IPS-20b (cell line): ENCODE data around the gene CCDC81.

Experiments used
- H3K27ac ChIP-seq: one replicate; pipeline ENCODE4 v1.5.1; 2013; ENCODE audit warnings: low read length
- H3K27me3 ChIP-seq: 2 replicates; pipeline ENCODE4 v1.6.1; 2013; ENCODE audit warnings: mild to moderate bottlenecking, low read length, inconsistent platforms; ENCODE audit not compliant: insufficient read depth
- H3K36me3 ChIP-seq: 2 replicates; pipeline ENCODE4 v1.6.1; 2013; ENCODE audit warnings: low read depth, mild to moderate bottlenecking, inconsistent platforms, low read length, moderate library complexity; ENCODE audit not compliant: insufficient read depth
- H3K4me1 ChIP-seq: 2 replicates; pipeline ENCODE4 v1.6.1; 2013; ENCODE audit warnings: mild to moderate bottlenecking, control low read depth, inconsistent platforms, low read length, moderate library complexity; ENCODE audit not compliant: insufficient read depth
- H3K4me3 ChIP-seq: 2 replicates; pipeline ENCODE4 v1.5.1; 2013; ENCODE audit warnings: mild to moderate bottlenecking, low read length, inconsistent platforms
- H3K9ac ChIP-seq: 2 replicates; pipeline ENCODE4 v1.6.1; 2013; ENCODE audit warnings: low read depth, mild to moderate bottlenecking, inconsistent platforms, low read length, moderate library complexity
- H3K9me3 ChIP-seq: 2 replicates; pipeline ENCODE4 v1.6.1; 2013; ENCODE audit warnings: mild to moderate bottlenecking, low read depth, low read length, inconsistent platforms; ENCODE audit not compliant: insufficient read depth

Gene CCDC81

DNA sequence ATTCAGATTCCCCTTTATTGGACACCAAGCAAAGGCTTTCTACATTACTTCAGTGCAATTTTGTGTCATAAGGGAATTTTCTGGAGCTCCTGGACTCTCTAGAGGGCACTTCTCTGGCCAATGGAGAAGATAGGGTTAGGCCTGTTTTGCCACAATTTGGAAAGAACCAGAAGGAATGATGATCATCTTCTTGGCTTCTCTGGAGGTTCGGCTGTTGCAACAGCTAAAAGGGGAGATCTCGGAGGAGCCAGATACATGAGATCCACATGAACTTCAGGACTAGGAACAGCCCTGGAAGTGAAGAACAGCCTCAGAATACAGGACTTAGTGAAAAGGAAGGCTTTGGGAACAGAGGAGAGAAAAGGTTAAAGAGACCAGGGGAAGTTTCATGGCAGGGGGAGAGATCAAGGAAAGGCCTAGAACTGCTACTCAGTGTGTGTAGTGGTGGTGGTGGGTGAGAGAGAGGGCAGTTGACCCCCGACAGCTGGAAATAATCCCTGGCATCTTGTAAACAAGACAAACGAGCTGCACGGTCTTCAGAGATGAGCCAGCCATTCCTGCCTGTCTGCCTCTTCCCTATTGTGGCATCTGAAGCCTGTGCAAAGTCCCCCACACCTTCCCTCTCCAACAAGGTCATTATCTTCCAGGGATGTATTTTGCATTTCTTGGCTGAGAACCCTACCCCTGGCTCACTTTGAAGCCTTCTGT lies 83.8 kb downstream of the CCDC81 start:
- Histone ChIP-seq H3K36me3 (no peaks in the 10 kb centered on the region), H3K9me3 (no peaks in the 10 kb centered on the region), H3K4me1 (peaks cover 6% of the 10 kb centered on the region), H3K4me3 (no peak overlapping the region), H3K9ac (no peak overlapping the region), H3K27ac (no peak overlapping the region), H3K27me3 (no peaks in the 10 kb centered on the region)

DNA sequence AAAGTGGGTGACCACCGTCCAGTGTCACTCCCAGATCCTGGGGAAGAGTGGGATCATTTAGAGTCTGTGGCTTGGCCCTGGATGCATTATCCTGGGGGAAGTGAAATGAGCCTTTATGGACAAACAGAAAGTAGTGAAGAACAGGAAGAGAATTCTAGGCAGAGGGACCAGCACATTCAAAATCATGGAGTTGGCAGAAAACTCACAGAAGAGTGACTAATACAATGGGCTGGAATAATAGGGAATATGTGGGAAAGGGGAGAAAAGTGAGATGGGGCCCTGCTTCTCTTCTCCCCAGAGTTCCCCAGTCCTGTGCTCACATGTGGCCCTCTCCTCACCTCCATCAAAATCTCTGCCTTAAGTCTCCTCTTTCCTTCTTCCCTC lies 84.3 kb downstream of the CCDC81 start:
- Histone ChIP-seq H3K4me3 (no peak overlapping the region), H3K9ac (no peak overlapping the region), H3K27ac (no peak overlapping the region), H3K36me3 (no peaks in the 10 kb centered on the region), H3K27me3 (no peaks in the 10 kb centered on the region), H3K9me3 (no peaks in the 10 kb centered on the region), H3K4me1 (peaks cover 6% of the 10 kb centered on the region)

DNA sequence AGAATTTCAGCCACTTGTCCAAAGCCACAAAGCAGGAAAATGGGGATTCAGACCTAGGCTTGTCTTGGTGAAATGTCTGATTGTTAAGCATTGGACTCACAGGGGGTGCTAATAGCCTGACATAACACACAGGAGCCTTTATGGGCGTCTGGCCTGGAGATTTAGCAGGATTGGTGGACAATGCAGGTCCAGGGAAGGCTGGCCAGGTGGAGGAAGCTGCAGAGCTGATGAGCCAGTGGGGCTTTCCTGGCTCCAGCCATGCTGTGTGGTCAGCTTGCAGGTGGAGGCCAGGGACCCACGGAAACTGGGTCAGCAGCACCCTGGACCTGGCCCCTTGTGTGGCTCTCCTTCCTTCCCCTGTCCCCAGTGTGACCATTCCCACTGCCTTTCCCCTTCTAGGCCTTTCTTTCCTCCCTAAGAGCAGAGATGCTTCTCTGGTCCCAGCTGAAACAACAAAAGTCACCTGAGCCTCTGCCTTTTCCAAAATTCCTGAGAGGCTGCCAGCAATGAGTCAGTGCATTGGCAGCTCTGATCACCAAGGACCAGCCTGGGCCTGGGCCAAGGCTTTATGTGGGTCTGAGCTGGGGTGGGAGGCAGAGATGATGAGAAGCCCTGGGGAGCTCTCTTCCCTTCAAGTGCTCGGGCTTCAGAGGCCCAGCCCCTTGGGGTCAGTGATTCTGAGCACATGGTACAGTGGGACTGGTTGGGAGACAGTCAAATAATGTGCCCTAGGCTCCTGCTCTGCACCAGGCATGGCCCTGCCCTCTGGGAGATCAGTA lies 85.2 kb downstream of the CCDC81 start:
- no peak overlapping the region for H3K9ac ChIP-seq
- H3K4me3 ChIP-seq, result no peak overlapping the region
- peaks cover 6% of the 10 kb centered on the region for H3K4me1 ChIP-seq
- no peak overlapping the region for H3K27ac ChIP-seq
- H3K36me3 ChIP-seq, result no peaks in the 10 kb centered on the region
- H3K9me3 ChIP-seq, result no peaks in the 10 kb centered on the region
- H3K27me3 ChIP-seq, result no peaks in the 10 kb centered on the region

DNA sequence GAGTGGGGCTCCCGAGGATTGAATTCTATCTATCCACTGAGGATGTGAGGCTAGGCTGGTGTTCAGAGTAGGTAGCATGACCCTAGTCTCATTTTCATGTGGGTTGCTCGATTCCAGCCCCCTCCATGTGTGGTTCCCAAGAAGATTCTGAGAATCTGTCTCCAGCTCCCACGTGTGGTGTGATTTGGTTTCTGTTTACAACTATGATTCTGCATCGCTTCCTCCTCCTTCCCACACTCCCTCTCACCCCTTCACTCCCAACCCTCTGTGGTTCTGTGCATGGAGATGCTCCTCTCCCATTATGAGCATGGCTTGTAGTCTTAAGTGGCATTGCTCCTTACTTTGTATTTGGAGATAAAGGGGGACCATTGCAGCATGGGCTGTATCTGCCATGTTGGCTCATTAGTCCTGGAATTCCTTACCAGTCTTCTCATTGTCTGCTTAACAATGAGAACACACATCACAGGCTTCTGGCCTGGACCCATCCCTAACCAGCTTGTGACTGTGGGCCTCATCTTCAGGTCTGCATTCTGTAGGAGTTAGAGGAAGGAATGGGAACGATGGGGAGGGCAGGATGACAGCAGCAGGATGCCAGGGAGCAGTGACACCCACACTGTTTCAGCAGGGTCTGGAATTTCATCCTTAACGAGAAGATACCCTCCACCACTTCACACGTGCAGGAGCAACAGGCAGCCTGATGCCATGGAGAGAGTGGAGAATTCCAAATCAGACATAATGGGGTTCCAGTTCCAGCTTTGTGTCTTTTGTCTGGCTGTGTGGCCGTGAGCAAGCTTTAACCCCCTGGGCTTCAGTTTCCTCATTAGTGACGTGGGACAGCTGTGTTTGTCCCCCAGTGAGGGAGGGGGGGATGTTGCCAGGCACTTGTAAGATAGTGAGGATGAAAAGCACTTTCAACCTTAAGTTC lies 86.0 kb downstream of the CCDC81 start:
- peaks cover 6% of the 10 kb centered on the region for H3K4me1 ChIP-seq
- H3K9me3 ChIP-seq, result no peaks in the 10 kb centered on the region
- no peaks in the 10 kb centered on the region for H3K27me3 ChIP-seq
- H3K9ac ChIP-seq, result no peak overlapping the region
- no peaks in the 10 kb centered on the region for H3K36me3 ChIP-seq
- no peak overlapping the region for H3K4me3 ChIP-seq
- H3K27ac ChIP-seq, result no peak overlapping the region

DNA sequence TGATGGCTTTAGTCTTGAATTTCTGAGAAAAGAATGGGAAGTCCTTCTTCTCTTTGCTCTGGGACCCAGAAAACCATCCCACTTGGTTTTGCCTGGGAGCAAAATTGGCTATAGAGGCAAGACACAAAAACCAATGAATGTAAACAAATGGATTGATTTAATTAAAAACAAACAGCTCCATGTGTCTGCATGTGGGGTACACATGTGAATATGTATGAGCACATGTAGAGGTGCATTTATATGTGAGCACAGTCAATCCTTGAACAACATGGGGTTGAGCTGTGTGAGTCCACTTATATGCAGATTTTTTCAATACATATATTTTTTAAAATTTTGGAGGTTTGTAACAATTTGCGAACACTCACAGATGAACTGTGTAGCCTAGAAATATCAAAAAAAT lies 87.2 kb downstream of the CCDC81 start:
- Histone ChIP-seq H3K9ac (no peak overlapping the region), H3K27me3 (no peaks in the 10 kb centered on the region), H3K4me3 (no peak overlapping the region), H3K36me3 (no peaks in the 10 kb centered on the region), H3K9me3 (no peaks in the 10 kb centered on the region), H3K4me1 (no peaks in the 10 kb centered on the region), H3K27ac (no peak overlapping the region)

DNA sequence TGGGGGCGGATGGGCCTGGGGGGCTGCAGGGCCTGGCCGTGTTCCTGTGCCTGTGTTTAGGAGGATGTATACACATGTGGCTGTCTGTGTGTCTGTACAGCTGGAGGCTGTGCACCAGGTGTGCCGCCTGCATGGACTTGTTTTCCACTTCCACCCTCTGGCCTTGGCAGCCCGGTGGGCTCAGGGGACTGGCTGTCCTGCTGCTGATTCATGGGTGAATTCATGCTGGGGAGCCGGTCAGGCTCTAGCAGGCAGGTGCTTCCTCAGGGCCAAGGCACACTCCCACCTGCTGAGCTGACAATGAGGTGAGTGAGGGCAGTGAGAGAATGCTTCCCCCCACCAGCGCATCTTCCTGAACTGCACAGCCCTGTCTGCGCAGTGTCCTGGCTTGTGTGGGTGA lies 88.4 kb downstream of the CCDC81 start:
- Histone ChIP-seq H3K27ac (no peak overlapping the region), H3K4me1 (no peaks in the 10 kb centered on the region), H3K36me3 (no peaks in the 10 kb centered on the region), H3K4me3 (no peak overlapping the region), H3K9me3 (no peaks in the 10 kb centered on the region), H3K27me3 (no peaks in the 10 kb centered on the region), H3K9ac (no peak overlapping the region)

DNA sequence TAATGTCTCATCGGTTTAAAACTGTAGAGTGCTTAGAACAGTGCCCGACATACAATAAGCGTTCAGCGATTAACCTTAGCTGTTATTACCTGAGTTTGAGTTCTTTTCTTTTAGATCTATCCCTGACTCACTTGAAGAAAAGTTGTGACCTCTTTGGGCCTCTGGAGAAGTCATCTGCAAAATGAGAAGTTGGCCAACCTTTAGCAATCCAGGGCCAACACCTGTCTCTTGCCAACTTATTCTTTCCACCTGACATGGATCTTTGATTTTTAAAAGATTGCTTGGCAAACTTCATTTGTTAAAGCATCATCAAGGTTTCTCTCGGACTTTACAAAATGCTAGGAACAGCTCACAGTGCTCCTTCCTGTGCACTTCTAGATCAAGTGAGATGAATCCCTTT lies 89.3 kb downstream of the CCDC81 start:
- H3K9me3 ChIP-seq, result no peaks in the 10 kb centered on the region

DNA sequence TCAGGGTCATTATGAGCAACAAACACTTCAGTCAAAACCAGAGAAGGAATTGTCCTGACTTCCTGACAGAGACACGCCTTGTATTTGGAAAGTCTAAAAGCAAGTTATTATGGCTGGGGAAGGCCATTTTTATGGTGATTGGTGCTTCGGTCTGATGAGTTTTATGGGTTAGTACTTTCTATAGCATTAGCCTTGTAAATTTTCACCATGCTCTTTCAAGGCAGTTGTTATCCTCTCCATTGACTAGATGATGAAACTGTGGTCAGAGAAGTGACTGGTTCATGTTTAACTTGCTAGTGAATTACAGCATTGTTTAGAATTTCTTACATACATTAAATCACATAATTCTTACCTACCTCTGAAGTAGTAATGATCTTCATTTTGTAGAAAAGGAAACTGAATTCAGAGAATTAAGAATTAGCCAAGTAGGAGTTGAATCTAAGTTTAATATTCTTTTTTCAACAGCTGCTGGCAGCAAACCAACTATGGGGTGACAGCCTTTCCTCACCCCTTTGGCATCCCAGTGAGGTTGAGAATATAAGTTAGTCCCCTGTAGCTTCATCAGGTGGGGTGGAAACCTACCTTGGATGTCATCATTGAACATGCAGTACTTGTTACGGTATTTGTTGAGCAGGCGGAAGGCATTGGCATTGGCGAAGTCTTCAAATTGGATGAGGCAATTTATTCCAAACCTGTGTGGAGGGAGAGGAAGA lies 90.0 kb downstream of the CCDC81 start:
- no peaks in the 10 kb centered on the region for H3K9me3 ChIP-seq
- no peaks in the 10 kb centered on the region for H3K36me3 ChIP-seq
- H3K4me1 ChIP-seq, result no peaks in the 10 kb centered on the region
- no peak overlapping the region for H3K4me3 ChIP-seq
- no peaks in the 10 kb centered on the region for H3K27me3 ChIP-seq
- no peak overlapping the region for H3K27ac ChIP-seq
- H3K9ac ChIP-seq, result no peak overlapping the region

More for the DNA sequence above, 89.3 kb downstream of the CCDC81 start:
- Histone ChIP-seq H3K9ac (no peak overlapping the region), H3K27ac (no peak overlapping the region), H3K27me3 (no peaks in the 10 kb centered on the region), H3K4me3 (no peak overlapping the region), H3K36me3 (no peaks in the 10 kb centered on the region), H3K4me1 (no peaks in the 10 kb centered on the region)

DNA sequence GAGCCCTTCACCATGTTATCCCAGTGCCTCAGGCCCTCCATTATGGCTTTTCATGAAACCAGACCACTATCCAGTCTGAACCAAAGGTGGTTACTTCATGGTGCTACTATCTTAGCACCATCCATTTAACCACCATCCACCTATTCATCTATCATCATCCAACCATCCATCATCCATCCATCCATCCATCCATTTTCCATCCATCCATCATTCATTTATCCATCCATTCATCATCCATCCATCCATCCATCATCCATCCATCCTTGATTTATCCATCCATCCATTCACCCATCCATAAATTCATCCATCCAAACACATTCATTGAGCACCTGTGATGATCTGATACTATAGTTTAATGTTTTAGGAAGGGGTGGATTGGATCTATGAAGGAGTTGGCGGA lies 93.5 kb downstream of the CCDC81 start:
- Histone ChIP-seq H3K27me3 (no peaks in the 10 kb centered on the region), H3K4me1 (no peaks in the 10 kb centered on the region), H3K9ac (no peak overlapping the region), H3K4me3 (no peak overlapping the region), H3K9me3 (no peaks in the 10 kb centered on the region), H3K36me3 (no peaks in the 10 kb centered on the region), H3K27ac (no peak overlapping the region)

DNA sequence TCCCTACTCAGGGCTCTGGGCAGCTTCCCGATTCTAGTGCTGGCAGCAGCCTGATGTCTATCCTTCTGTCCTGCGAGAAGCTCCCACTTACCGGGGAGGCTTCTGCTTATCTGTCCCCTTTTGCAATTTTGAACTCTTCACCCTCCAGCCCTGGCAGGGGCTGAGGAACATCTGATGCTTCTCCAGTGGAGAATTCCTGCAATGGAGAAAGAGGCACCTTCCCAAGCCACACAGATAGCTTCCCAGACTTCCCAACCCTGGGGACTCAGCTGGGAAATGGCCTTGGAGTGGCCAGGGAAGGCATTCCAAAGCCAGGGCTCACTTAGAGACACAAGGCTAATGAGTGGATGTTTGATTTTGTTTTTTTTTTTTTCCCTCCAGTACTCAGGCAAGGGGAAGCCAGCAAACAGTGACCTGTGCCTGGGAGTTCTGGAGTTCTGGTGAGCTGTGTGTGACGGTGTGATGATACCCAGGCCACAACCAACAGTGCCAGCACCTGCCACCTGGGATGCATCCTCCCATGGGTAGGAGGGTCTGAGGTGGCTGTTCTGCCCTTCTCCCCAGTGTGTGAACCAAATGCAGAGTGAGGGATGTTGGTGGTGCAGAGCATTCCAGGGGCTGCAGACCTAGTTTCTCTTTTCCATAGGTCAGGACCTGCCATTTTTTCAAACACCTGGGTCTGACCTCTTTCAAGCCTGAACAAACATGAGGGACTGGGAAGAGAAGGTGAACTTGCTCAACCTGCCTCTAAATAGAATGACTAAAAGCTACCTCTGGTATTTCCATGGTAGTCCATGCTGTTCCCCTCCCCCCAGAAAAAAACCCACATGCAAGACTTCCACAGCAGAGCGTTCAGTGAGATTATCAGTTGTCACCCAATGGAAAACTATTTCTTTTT lies 95.1 kb downstream of the CCDC81 start:
- no peaks in the 10 kb centered on the region for H3K27me3 ChIP-seq
- H3K9ac ChIP-seq, result no peak overlapping the region
- H3K4me3 ChIP-seq, result no peak overlapping the region
- no peaks in the 10 kb centered on the region for H3K36me3 ChIP-seq
- H3K9me3 ChIP-seq, result no peaks in the 10 kb centered on the region
- H3K4me1 ChIP-seq, result no peaks in the 10 kb centered on the region
- H3K27ac ChIP-seq, result no peak overlapping the region
